C4-2B (cell line): ENCODE data around the gene CORO1A.
"Not testable (repeated sequence)": the region's sequence is repeated elsewhere in the genome, so short reads cannot be mapped to it uniquely, and the experiment has no call there.

Source experiments
- H3K27ac ChIP-seq: fragments of 450-650 bp; 2 replicates; pipeline ENCODE4 v1.5.1; 2017
- ZFX ChIP-seq: fragments of 450-650 bp; IDR thresholded peaks from 2 replicates; pipeline ENCODE4 v1.6.1; 2017
- TF ChIP-seq, protein P1 (sequence below): fragments of 450-650 bp; conservative IDR thresholded peaks from 2 replicates; pipeline ENCODE4 v1.5.1; 2017; ENCODE audit warnings: mild to moderate bottlenecking

CORO1A gene

GRCh38 chr16:30186782-30187555, 3.6 kb downstream of the CORO1A start:
- H3K27ac ChIP-seq = no peak overlapping the region
- no peak for TF ChIP-seq ZFX
- TF ChIP-seq, protein P1, sequence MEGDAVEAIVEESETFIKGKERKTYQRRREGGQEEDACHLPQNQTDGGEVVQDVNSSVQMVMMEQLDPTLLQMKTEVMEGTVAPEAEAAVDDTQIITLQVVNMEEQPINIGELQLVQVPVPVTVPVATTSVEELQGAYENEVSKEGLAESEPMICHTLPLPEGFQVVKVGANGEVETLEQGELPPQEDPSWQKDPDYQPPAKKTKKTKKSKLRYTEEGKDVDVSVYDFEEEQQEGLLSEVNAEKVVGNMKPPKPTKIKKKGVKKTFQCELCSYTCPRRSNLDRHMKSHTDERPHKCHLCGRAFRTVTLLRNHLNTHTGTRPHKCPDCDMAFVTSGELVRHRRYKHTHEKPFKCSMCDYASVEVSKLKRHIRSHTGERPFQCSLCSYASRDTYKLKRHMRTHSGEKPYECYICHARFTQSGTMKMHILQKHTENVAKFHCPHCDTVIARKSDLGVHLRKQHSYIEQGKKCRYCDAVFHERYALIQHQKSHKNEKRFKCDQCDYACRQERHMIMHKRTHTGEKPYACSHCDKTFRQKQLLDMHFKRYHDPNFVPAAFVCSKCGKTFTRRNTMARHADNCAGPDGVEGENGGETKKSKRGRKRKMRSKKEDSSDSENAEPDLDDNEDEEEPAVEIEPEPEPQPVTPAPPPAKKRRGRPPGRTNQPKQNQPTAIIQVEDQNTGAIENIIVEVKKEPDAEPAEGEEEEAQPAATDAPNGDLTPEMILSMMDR = peak; percentile 51; the same call in 1 of the 2 replicates

DNA sequence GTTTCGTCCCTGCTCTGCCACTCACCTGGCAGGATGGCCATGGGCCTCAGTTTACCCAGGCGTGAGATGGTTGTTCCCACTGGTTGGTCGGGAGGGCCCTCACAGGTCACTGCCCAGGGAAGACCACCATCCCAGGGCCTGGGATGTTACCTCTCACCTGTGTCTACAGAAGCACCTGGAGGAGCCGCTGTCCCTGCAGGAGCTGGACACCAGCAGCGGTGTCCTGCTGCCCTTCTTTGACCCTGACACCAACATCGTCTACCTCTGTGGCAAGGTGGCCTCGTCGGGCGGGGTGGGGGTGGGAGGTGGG, 4.1 kb downstream of the CORO1A start:
- TF ChIP-seq ZFX = no peak
- TF ChIP-seq, protein P1 = peak; percentile 23
- no peak overlapping the region for H3K27ac ChIP-seq

GRCh38 chr16:30187971-30188561, 4.7 kb downstream of the CORO1A start:
- no peak overlapping the region for H3K27ac ChIP-seq
- TF ChIP-seq, protein P1 = no peak
- TF ChIP-seq ZFX = no peak

GRCh38 chr16:30191158-30191557, 7.8 kb downstream of the CORO1A start:
- not testable (repeated sequence) for H3K27ac ChIP-seq

DNA sequence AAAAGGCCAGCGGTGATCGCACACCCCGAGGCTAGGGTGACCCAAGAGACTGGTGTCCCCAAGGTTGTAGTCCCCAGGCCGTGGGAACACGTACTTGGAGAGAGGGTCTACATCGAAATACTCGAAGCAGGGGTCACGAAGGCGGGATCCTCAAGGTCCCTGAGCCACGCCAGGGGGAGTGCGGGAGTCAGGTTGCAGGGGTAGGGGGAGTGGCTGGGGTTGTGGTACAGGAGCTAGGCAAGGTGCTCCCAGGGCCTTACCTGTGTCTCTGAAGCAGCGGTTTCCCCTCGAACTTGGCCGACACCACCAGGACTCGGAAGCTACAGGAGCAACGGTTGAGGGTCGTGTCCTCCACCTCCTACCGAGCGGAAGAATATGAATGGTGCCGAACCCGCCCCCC, 9.7 kb downstream of the CORO1A start:
- H3K27ac ChIP-seq = not testable (repeated sequence)

GRCh38 chr16:30193615-30194014, 10.2 kb downstream of the CORO1A start, which contains the start of the genes BOLA2B and SLX1A:
Gene BOLA2B, minus strand, starts transcription at chr16:30193666. Its CDS starts 71 bp downstream, at chr16:30193595.
Gene SLX1A, plus strand, starts transcription at chr16:30193875. Its CDS starts 210 bp downstream, at chr16:30194085.
- H3K27ac ChIP-seq = not testable (repeated sequence)

GRCh38 chr16:30194172-30194925, 10.9 kb downstream of the CORO1A start:
- not testable (repeated sequence) for H3K27ac ChIP-seq

DNA sequence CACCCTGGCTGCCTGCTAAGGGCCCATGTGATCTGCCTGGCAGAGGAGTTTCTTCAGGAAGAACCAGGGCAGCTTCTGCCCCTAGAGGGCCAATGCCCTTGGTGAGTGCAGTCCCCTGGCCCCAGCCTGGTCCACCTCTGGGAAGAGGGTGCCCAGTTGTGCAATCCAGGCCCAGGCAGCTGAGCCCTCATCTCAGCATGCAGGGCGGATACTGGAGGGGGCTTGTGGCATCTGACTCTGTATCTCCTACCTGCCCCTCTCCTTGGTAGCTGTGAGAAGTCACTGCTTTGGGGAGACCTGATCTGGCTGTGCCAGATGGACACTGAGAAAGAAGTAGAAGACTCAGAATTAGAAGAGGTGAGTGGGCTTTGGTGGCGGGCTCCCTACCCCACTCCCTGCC, 13.6 kb downstream of the CORO1A start:
- not testable (repeated sequence) for H3K27ac ChIP-seq

- not testable (repeated sequence) for H3K27ac ChIP-seq
Observed at GRCh38 chr16:30199049-30199448, 15.6 kb downstream of the CORO1A start, which contains the start of gene SULT1A3. Gene SULT1A3, plus strand, starts transcription at chr16:30199255. Its CDS starts 1,474 bp downstream, at chr16:30200729.

- H3K27ac ChIP-seq = not testable (repeated sequence)
Observed at GRCh38 chr16:30199608-30200343, 16.4 kb downstream of the CORO1A start.

- H3K27ac ChIP-seq = not testable (repeated sequence)
Observed at GRCh38 chr16:30205541-30206236, 22.3 kb downstream of the CORO1A start.

GRCh38 chr16:30206252-30206651, 22.9 kb downstream of the CORO1A start:
- H3K27ac ChIP-seq = not testable (repeated sequence)

GRCh38 chr16:30207063-30207704, 23.8 kb downstream of the CORO1A start:
- H3K27ac ChIP-seq = not testable (repeated sequence)

DNA sequence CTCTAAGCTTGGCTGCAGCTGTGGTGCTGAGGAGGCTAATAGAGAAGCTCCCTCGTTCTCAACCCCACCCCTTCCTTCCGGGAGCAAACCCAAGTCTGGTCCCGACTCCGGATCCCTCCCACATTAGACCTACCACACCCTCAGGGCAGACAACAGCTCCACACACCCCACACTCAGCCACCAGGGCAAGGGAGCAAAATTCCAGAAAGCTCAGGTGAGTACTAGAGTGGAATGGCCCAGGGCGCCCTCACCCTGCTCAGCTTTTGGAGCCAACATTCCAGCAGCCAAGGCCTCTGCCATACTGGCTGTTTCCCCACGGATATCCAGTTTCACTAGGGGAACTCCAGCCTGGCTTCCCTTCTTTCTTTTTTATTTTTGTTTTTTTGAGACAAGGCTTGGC, 25.6 kb downstream of the CORO1A start:
- not testable (repeated sequence) for H3K27ac ChIP-seq

- H3K27ac ChIP-seq = not testable (repeated sequence)
Observed at GRCh38 chr16:30211414-30211813, 28.0 kb downstream of the CORO1A start.

DNA sequence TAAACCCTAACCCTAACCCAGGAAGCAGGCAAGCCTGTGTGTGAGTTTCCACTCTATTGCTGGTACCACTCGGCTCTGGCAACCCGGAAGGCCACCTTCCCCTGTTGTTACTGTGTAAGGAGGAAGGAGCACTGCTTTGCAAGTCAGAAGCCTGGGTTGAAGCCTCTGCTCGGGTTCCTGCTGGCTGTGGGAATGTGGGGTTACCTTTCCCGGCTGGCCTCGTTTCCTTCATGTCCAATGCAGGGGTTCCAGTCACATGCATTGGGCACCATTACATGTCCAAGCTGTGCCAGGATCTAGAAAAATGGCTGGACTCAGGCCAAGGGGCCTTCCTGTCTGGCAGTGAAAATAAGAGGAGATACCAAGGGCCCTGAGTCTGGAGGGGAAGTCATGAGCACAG, 33.7 kb downstream of the CORO1A start:
- not testable (repeated sequence) for H3K27ac ChIP-seq
